GM23248 (cell line): Measurements from ENCODE around the gene NCAN.

ENCODE experiments used
- EZH2 ChIP-seq: fragments of 200-600 bp; sonication (generic); IDR thresholded peaks from 2 replicates; pipeline ENCODE4 v1.6.1; 2018; ENCODE audit warnings: antibody characterized with exemption, mild to moderate bottlenecking; ENCODE audit not compliant: insufficient read depth, poor library complexity, severe bottlenecking
- EZH2phosphoT487 ChIP-seq: fragments of 200-600 bp; sonication (generic); IDR thresholded peaks from 2 replicates; pipeline ENCODE4 v1.6.1; 2018; ENCODE audit warnings: antibody characterized with exemption, moderate library complexity, mild to moderate bottlenecking, low read depth; ENCODE audit not compliant: insufficient read depth

DNA sequence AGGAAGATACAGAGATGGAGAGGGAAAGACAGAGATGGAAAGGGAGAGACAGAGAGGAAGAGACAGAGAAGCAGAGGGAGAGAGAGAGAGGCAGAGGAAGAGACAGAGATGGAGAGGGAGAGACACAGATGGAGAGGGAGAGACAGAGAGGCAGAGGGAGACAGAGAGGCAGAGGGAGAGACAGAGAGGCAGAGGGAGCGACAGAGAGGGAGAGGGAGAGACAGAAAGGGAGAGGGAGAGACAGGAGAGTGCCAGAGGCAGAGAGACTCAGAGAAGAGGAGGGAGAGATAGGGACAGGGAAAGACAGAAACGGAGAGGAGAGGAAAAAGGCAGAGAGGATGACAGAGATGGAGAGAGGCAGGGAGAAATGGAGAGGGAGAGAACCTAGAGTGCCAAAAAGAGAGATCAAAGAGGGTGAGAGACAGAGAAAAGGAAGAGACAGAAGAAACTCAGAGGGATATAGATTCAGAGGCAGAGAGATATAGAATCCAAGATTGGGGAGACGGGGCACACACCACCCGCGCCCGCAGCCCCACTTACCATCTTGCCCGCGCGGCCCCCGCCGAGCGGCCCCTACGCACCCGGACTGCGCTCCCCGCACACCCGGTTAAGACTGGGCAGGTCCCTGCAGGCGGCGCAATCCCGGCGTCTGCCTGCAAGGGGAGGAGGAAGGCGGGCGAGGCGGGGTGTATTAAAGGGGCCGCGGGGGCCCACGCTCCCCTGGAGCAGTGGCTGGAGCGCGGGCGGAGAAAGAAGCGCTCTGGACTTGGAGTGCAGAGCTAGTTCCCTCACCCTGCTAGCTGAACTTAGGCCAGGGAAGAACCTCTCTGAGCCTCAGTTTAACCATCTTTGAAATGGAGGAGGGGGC lies 50.7 kb downstream of the NCAN start:
- TF ChIP-seq EZH2 (peak; percentile 82), EZH2phosphoT487 (0 out of 2 replicates have a peak, but pooled peaks have one; percentile 56)
